HG03558 (cell line): ENCODE measurements around the gene SIK3.
"Not testable (repeated sequence)": the region's sequence is repeated elsewhere in the genome, so short reads cannot be mapped to it uniquely, and the experiment has no call there.

ENCODE experiments used
- ATAC-seq: cut with Tn5 transposase; IDR thresholded peaks from one replicate; pipeline ENCODE4 v1.9.1; 2021; ENCODE audit warnings: moderate number of reproducible peaks; ENCODE audit not compliant: unreplicated experiment; ENCODE audit errors: extremely low read depth

SIK3 gene

DNA sequence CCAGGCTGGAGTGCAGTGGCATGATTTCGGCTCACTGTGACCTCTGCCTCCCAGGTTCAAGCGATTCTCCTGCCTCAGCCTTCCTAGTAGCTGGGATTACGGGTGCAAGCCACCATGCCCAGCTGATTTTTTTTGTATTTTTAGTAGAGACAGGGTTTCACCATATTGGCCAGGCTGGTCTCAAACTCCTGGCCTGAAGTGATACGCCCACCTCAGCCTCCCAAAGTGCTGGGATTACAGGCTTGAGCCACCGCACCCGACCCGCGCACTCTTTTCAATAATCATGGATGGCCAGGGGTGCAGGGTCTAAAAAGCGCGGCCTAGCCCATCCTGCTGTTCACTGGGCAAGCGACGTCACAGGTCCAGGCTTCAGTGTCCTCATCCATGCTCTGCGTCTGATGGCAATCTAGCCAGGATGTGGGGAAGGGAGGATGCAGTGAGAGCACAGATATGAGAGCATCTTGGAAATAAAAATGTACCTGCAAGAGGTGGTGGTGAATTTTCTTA is 263.6 kb downstream of the SIK3 start:
- ATAC-seq = not testable (repeated sequence)

DNA sequence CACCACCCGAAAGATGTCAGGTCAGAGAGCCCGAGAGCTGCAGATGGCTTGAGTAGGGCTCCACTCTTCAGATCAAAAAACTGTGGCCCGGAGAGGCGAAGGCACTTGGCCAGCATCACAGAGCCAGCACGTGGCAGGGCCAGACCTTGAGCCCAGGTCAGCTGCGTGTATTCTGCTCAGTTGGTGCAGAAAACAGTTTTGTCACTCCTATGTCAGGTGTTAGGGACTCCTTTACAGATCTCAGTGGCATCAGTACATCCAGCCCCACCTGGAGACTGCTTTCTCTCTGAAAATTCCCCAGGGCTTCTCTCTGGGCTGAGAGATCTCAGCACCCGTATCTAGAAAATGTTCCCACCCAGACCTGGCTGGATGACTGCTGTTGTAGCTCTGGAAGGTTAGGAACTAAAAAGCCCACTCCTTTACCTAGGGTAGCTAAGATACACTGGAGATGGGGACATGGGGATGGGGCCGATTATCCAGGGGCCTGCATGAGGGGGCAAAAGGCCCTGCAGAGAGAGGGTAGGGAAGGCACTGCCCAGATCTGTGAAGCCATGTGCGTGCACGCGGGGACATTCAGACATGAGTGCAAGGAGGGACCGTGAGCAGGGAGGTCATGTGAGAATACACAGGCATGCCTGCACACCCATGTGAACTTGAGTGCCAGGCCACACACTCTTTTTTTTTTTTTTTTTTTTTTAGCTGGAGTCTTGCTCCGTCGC is 264.3 kb downstream of the SIK3 start:
- no peak for ATAC-seq

DNA sequence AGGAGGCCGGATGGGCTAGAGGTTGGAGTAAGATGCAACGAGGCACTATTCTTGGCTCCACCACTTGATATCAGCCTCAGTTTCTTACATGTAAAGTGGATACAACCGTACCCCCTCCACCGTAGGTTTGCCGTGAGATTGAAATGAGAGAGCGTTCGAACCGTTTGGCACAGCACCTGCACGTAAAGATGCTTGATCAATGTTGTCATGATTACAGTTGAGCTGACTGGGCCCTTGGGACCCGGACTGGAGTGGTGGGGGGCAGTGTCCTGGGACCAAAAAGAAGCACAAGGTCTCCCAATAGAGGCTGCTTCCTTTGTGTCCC is 264.8 kb downstream of the SIK3 start:
- no peak for ATAC-seq

DNA sequence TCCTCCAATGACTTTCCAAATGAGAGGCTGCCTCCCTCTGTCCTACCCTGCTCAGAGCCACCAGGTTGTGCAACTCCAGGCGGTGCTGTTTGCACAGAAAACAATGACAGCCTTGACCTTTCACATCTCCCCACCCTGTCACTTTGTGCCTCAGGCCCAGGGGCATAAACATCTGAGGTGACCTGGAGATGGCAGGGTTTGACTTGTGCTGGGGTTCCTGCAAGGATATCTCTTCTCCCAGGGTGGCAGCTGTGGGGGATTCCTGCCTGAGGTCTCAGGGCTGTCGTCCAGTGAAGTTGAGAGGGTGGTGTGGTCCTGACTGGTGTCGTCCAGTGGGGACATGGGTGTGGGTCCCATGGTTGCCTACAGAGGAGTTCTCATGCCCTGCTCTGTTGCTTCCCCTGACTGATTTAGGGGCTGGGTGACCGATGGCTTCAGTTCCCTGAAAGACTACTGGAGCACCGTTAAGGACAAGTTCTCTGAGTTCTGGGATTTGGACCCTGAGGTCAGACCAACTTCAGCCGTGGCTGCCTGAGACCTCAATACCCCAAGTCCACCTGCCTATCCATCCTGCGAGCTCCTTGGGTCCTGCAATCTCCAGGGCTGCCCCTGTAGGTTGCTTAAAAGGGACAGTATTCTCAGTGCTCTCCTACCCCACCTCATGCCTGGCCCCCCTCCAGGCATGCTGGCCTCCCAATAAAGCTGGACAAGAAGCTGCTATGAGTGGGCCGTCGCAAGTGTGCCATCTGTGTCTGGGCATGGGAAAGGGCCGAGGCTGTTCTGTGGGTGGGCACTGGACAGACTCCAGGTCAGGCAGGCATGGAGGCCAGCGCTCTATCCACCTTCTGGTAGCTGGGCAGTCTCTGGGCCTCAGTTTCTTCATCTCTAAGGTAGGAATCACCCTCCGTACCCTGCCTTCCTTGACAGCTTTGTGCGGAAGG is 265.6 kb downstream of the SIK3 start:
- no peak for ATAC-seq

DNA sequence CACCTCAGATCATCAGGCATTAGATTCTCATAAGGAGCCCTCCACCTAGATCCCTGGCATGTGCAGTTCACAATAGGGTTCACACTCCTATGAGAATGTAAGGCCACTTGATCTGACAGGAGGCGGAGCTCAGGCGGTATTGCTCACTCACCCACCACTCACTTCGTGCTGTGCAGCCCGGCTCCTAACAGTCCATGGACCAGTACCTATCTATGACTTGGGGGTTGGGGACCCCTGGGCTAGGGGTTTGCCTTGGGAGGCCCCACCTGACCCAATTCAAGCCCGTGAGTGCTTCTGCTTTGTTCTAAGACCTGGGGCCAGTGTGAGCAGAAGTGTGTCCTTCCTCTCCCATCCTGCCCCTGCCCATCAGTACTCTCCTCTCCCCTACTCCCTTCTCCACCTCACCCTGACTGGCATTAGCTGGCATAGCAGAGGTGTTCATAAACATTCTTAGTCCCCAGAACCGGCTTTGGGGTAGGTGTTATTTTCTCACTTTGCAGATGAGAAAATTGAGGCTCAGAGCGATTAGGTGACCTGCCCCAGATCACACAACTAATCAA is 266.4 kb downstream of the SIK3 start:
- no peak for ATAC-seq

DNA sequence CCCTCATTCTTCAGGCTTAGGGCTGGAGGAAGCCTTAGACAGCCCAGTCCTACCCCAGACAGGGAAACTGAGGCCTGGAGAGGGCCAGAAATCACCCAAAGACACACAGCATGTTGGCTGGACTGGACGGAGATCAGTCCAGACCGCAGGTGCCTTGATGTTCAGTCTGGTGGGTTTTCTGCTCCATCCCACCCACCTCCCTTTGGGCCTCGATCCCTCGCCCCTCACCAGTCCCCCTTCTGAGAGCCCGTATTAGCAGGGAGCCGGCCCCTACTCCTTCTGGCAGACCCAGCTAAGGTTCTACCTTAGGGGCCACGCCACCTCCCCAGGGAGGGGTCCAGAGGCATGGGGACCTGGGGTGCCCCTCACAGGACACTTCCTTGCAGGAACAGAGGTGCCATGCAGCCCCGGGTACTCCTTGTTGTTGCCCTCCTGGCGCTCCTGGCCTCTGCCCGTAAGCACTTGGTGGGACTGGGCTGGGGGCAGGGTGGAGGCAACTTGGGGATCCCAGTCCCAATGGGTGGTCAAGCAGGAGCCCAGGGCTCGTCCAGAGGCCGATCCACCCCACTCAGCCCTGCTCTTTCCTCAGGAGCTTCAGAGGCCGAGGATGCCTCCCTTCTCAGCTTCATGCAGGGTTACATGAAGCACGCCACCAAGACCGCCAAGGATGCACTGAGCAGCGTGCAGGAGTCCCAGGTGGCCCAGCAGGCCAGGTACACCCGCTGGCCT is 267.9 kb downstream of the SIK3 start:
- no peak for ATAC-seq

DNA sequence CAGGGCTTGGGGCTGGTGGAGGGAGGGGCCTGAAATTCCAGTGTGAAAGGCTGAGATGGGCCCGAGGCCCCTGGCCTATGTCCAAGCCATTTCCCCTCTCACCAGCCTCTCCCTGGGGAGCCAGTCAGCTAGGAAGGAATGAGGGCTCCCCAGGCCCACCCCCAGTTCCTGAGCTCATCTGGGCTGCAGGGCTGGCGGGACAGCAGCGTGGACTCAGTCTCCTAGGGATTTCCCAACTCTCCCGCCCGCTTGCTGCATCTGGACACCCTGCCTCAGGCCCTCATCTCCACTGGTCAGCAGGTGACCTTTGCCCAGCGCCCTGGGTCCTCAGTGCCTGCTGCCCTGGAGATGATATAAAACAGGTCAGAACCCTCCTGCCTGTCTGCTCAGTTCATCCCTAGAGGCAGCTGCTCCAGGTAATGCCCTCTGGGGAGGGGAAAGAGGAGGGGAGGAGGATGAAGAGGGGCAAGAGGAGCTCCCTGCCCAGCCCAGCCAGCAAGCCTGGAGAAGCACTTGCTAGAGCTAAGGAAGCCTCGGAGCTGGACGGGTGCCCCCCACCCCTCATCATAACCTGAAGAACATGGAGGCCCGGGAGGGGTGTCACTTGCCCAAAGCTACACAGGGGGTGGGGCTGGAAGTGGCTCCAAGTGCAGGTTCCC is 268.6 kb downstream of the SIK3 start, which contains the start of gene APOC3:
TSS of gene APOC3 (plus strand) at position 383 of the 659 bp plus-strand sequence. CDS start 676 bp downstream, outside the sequence.
- ATAC-seq = no peak

DNA sequence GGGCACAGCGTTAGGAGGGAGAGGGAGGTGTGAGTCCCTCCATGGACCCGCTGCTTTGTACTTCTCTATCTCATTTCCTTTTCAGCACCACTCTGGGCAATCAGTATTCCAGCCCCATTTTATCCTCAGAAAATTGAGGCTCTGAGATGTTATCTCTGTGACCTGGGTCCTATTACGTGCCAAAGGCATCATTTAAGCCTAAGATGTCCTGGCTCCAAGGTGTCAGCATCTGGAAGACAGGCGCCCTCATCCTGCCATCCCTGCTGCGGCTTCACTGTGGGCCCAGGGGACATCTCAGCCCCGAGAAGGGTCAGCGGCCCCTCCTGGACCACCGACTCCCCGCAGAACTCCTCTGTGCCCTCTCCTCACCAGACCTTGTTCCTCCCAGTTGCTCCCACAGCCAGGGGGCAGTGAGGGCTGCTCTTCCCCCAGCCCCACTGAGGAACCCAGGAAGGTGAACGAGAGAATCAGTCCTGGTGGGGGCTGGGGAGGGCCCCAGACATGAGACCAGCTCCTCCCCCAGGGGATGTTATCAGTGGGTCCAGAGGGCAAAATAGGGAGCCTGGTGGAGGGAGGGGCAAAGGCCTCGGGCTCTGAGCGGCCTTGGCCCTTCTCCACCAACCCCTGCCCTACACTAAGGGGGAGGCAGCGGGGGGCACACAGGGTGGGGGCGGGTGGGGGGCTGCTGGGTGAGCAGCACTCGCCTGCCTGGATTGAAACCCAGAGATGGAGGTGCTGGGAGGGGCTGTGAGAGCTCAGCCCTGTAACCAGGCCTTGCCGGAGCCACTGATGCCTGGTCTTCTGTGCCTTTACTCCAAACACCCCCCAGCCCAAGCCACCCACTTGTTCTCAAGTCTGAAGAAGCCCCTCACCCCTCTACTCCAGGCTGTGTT is 269.4 kb downstream of the SIK3 start:
- no peak for ATAC-seq

DNA sequence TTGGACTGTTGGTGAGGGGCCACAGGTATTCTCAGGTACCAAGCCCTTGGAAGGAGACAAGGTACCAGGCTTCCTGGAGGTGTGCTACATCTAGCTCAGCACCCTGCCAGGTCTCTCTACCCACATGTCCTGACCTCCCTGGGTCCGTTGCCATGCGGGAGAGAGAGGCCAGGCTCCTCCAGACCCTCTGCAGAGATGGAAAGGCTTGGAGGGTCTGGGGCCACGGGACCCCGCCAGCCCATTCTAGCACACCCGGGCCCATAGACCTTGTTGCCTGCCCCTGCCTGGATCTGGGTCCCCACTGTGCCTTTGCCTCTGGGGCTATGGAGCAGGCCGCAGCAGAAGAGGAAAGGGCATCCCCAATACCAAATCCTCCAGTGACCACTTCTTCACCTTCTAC is 270.8 kb downstream of the SIK3 start:
- no peak for ATAC-seq

DNA sequence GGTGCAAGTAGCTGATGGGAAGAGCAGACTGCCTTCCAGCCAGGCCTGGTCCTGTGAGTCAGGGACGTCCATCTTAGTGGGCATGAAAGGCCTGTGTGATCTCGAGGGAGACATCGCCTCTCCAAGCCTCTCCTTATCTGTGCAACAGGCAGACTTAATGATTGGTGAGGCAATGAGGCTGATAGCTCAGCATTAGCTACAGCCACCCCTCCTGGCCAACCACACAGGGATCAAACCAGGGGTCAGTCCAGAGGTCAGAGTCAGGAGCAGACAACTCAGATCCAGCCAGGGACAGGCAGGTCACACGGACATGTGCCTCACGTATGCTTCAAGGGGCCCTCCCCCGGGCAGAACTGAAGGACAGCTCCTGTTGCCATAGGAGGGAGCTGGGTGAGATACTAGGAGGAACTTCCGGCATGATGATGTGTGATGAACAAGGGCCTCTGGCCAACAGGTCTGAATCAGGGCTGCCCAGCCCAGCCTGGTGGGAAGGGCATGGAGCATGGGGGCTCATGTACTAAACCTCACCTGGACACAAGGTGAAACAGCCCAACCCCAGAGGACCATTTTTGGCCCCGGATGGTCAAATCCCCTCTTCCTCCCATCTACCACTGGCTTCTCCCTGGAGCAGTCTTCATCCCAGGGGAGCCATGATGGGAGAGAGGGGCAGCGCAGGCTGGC is 271.3 kb downstream of the SIK3 start:
- ATAC-seq = no peak

DNA sequence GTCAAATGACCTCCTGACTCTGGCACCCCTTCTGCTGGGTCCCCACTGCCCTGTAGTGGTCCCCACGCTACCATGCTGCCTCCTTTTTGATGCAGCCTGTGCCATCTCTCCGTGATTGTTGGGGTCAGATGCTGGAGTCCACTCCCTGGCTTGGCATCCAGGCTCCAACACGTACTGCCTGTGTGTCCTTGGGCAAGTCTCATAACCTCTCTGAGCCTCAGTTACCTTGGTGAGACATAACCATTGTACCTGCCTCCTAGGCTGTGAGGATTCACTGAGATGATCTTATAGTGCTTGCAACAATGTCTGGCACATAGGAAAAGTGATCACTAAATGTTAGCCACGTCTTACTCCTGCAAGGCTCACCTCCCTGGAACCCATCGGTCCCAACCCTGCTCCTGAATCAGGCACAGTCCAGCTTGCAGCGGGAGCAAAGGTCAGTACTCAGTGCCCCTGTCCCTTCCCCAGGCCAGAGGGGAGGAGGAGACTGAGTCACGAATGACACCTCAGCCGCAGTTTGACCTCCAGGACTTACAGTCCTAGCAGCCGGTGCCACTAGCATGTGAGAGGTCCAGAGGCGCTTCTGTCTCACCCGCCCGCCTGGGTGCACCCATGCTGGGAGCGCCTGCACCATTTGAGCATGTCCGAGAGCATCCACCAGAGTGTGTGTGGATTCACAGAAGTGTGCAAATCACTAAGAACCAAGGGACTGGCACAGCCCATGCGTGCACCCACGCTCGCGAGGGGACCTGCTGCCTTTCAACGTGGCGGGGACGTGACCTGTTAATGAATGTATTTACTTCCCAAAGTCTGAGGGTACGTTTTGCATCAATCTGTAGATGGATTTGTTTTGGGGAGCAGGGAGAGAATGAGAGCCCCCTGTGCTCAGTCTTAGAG is 272.1 kb downstream of the SIK3 start:
- no peak for ATAC-seq

DNA sequence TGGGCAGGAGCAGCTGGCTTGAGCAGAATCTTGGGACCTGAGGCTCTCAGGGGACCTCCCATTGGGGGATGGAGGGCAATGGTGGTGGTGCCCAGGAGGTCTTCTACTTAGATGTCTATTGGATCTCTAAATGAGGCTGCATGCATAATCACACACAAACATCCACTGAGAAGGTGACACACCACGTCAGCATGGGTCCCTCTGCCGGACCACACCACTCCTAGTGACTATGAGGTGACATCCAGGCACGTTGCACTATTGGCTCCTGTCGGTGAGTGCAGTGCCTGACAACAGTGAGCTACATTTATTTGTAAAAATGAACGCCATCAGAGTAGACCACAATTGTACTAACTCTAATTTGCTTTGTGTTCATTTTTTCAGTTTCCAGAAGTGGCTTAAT is 272.8 kb downstream of the SIK3 start:
- no peak for ATAC-seq

DNA sequence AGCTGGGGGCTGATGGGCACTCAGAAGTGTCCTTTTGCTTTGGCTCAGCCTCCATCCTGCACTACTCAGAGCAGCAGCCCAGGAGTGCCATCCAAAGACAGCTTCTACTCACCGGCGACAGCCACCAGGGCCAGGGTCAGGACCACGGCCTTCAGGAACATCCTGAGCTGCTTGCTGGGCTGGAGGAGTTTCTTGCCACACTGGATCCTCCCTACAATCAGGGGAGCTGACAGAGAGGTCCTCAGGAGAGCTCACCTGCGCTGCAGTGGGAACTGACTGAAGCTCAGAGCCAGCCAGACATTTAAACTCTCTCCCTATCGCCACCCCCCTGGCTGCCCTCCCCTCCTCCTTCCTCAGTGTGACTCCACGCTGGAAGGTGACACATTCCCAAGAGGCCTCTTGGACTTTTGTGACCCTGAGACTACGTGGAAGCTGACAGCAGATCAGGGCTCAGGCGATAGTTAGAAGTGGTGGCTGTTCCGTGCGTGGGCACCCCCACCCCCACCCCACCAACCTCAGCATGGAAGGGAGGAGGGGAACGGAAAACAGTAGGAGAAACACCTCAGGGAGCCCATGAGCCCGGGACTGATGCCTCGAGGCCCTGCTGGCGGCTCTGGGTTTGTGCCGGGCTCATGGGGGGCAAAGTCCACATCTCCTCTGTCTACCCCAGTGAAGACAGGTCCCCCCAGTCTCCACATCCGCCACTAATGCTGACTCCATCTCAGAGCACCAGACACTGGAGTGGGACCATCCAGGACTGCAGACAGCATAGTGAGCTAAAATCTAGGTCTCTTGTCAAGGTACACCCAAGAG is 275.0 kb downstream of the SIK3 start, which contains the start of gene APOA4:
TSS of gene APOA4 (minus strand) at position 274 of the 813 bp plus-strand sequence. CDS start at position 161, 113 bp downstream.
- ATAC-seq = no peak

DNA sequence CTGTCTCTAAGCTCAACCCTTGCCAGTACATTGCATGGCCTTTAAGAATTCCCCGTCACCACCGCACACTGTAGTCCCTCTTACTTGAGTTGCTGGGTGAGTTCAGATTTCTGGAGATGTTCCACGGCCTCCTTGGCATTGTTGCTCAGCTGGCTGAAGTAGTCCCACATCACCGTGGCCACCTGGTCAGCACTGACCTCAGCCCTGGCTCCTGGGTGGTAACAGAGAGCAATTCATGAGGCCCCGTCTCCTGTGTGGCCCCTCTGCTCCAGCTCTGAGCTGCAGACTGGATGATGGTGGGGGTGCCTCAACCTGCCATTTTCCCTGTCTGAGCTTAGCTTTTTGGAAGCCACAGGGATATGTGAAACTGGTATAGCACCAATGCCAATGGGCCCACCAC is 275.7 kb downstream of the SIK3 start:
- ATAC-seq = no peak

DNA sequence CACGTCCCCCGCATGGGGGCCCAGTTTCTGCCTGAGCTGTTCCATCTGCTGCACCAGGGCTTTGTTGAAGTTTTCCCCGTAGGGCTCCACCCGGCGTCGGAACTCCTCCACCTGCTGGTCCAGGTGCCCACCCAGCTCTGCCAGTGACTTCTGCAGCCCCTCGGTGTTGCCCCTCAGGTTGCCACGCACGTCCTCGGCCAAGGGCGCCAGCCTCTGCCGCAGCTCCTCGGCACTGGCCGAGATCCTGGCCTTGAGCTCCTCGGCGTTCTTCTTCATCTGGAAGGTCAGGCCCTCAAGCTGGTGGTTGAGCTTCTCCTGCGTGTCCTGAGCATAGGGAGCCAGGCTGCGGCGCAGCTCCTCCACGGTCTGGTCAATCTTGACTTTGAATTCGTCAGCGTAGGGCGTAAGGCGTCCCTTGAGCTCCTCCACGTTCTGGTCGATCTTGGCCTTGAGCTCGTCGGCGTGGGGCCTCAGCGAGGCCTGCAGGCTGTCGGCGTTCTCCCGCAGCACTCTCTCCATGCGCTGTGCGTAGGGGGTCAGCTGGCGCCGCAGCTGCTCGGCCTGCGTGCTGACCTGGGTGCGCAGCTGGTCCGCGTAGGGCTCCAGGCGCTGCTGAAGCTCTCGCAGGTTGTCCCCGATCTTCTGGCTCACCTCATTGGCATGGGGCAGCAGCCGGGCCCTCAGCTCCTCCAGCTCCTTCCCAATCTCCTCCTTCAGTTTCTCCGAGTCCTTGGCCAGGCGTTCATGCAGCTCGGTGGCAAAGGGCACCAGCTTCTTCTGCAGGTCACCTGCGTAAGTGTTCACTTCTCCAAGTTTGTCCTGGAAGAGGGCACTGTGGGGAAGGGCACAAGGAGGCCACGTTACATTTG is 276.9 kb downstream of the SIK3 start:
- no peak for ATAC-seq
